ENCODE results near the gene EIF4ENIF1.
"Not testable (repeated sequence)": the region's sequence is repeated elsewhere in the genome, so short reads cannot be mapped to it uniquely, and the experiment has no call there.

The EIF4ENIF1 gene

DNA sequence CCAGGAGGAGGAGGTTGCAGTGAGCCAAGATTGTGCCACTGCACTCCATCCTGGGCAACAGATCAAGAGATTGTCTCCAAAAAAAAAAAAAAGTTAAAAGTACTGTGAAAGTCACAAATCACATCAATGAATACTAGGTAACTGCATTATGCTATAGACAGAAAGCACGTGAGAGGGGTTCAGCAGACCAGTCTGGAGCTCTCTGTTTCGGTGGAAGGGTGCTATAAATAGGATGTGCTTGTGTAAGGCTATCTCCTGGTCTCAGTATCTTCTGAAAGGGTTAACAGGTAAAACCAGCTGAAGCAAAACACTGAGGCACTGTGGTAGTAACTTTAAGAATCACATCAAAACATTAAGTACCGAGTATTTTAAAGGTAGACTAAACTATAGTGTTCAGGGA is 43.4 kb downstream of the EIF4ENIF1 start:
- in situ Hi-C loops (cut with MboI; ENCODE audit: low sequenced_read_pairs), result no loop called here
- Histone ChIP-seq H3K4me3 (no peak overlapping the region), H3K36me3 (replicated peaks) (peaks cover 46% of the 10 kb centered on the region), H3K27me3 (ENCODE audit: low read depth) (no peaks in the 10 kb centered on the region), H3K4me1 (no peaks in the 10 kb centered on the region), H3K9me3 (no peaks in the 10 kb centered on the region)
- no peak for DNase-seq (ENCODE audit: low spot score in 2 of 2)

DNA sequence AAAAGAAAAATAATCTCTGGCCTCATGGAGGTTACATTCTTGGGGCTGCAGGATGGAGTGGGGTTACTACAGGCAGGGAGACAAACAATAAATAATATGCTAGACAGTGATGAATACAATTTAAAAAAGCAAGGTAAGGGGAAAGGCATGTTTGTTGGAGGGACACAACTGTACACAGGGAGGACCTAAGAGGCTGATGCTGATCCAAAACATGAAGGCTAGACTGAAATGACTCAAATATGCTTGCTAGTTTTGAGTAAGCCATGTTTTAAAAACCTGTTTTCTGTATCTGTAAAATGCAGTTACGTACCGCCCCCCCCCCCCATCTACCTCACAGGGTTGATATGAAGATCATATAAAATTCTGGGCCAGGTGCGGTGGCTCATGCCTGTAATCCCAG is 44.0 kb downstream of the EIF4ENIF1 start:
- no peaks in the 10 kb centered on the region for H3K9me3 ChIP-seq
- no peak for DNase-seq (ENCODE audit: low spot score in 2 of 2)
- no peaks in the 10 kb centered on the region for H3K4me1 ChIP-seq
- in situ Hi-C loops (cut with MboI; ENCODE audit: low sequenced_read_pairs), result no loop called here
- H3K36me3 ChIP-seq (replicated peaks), result peaks cover 51% of the 10 kb centered on the region
- H3K4me3 ChIP-seq, result no peak overlapping the region
- H3K27me3 ChIP-seq (ENCODE audit: low read depth), result no peaks in the 10 kb centered on the region

DNA sequence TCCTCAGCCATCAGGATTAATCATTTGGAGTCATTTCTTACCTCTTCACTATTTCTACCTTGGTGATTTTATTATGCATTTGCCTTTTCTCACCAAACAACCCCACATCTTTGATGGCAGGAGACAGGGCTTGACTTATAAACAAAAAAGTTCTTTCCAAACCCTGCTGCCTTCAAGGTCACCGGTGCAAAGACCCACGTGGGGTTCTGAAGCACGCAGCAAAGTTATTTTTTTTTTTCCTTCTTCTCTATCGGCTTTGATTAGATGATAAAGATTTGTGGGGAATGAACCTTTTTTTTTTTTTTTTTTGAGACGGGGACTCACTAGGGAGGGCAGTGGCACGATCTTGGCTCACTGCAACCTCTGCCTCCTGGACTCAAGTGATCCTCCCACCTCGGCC is 46.1 kb downstream of the EIF4ENIF1 start:
- H3K9me3 ChIP-seq, result no peaks in the 10 kb centered on the region
- H3K36me3 ChIP-seq (replicated peaks), result peaks cover 72% of the 10 kb centered on the region
- H3K4me1 ChIP-seq, result no peaks in the 10 kb centered on the region
- in situ Hi-C loops (cut with MboI; ENCODE audit: low sequenced_read_pairs), result no loop called here
- no peak for DNase-seq (ENCODE audit: low spot score in 2 of 2)
- no peaks in the 10 kb centered on the region for H3K27me3 ChIP-seq (ENCODE audit: low read depth)
- no peak overlapping the region for H3K4me3 ChIP-seq

DNA sequence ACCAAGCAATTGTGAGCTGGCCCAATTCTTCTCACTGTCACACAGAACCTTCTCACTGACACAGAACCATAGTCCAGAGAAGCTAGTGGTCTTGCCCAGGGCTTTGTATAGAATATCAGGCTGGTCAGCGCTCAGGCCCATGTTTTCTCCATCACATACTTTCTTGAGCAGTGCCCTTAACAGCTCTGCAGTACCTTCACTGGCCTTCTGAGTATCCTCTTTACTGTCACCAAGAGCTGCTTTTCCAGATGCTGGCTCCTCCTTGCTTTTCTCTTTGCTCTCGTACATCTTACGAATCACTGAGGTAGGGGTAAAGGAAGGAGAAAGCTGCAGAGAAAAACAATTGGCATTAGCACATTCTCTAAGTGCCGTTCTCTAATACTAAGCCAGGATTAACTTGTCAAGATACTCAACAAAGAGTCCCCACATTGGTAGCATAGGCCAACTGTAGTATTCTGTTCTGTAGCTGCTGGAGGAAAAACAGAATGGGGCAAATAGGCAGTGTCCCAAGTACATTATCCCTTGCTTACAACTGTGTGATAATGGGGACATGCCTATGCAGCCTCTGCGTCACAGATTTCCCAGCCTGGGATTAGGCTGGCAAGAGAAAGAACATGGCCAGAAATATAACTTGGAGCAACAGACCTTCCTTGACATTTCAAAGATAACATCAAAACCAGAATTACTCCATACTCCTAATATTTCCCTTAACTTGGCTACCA is 46.7 kb downstream of the EIF4ENIF1 start:
- Histone ChIP-seq H3K27me3 (ENCODE audit: low read depth) (no peaks in the 10 kb centered on the region), H3K36me3 (replicated peaks) (peaks cover 75% of the 10 kb centered on the region), H3K4me1 (no peaks in the 10 kb centered on the region), H3K4me3 (no peak overlapping the region), H3K9me3 (no peaks in the 10 kb centered on the region)
- in situ Hi-C loops (cut with MboI; ENCODE audit: low sequenced_read_pairs), result no loop called here
- no peak for DNase-seq (ENCODE audit: low spot score in 2 of 2)

DNA sequence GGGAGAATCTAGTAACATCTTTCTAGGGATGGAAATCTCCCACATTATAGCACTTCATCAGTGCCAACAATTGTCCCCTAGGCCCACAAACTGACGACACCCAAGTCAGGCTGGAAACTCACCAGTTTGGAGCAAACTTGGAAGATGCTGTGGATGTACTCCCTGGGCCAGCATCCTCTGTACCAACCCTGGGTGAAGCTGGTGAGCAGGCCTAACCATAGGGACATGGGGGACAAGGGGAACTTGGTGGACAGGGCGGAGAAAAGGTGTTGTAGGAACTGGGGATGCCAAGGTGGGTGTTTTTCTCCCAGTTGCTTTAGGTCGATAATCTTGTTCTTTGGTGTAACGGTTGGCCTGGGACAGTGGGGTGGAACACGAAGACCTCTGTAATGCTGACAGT is 48.0 kb downstream of the EIF4ENIF1 start:
- Histone ChIP-seq H3K27me3 (ENCODE audit: low read depth) (no peaks in the 10 kb centered on the region), H3K4me3 (no peak overlapping the region), H3K4me1 (no peaks in the 10 kb centered on the region), H3K36me3 (replicated peaks) (peaks cover 75% of the 10 kb centered on the region), H3K9me3 (no peaks in the 10 kb centered on the region)
- in situ Hi-C loops (cut with MboI; ENCODE audit: low sequenced_read_pairs), result no loop called here
- no peak for DNase-seq (ENCODE audit: low spot score in 2 of 2)

DNA sequence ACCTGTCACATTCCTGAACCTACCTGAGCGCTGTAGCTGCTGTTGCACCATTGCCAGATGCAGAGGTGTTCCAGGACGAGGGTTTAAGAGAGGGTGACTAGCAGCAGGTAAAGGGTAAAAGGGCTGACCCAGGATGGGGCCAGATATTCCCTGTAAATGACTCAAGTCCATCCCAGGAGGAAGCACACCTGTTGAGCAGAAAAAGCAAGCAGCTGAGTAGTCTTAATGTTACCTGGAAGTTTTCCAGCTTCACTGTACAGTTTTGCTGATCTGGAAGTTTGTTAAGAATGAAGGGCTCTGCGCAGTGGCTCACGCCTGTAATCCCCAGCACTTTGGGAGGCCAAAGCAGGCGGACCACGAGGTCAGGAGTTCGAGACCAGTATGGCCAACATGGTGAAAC is 49.0 kb downstream of the EIF4ENIF1 start:
- no peaks in the 10 kb centered on the region for H3K4me1 ChIP-seq
- no peaks in the 10 kb centered on the region for H3K27me3 ChIP-seq (ENCODE audit: low read depth)
- peaks cover 82% of the 10 kb centered on the region for H3K36me3 ChIP-seq (replicated peaks)
- H3K4me3 ChIP-seq, result no peak overlapping the region
- no peak for DNase-seq (ENCODE audit: low spot score in 2 of 2)
- H3K9me3 ChIP-seq, result no peaks in the 10 kb centered on the region
- in situ Hi-C loops (cut with MboI; ENCODE audit: low sequenced_read_pairs), result no loop called here

DNA sequence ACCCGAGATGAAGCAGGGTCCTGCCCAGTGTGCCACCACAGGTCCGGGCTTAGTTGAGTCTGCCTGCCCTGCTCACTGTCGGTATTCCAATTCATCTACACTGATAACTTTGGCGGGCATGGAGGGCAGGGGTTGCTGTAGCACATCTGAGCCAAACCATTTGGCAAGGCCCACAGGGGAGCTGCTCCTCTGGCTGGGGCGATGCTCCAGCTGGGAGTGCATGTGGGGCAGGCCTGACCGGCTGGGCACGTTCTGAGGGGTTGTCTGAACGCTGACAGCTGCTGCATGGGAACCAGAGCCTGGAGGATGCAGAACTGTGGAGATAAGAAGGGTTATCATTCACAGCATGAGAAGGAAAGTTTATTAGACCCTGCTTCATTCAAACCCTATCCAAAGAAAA is 49.8 kb downstream of the EIF4ENIF1 start:
- H3K4me1 ChIP-seq, result no peaks in the 10 kb centered on the region
- no peak for DNase-seq (ENCODE audit: low spot score in 2 of 2)
- in situ Hi-C loops (cut with MboI; ENCODE audit: low sequenced_read_pairs), result no loop called here
- H3K9me3 ChIP-seq, result no peaks in the 10 kb centered on the region
- no peak overlapping the region for H3K4me3 ChIP-seq
- peaks cover 85% of the 10 kb centered on the region for H3K36me3 ChIP-seq (replicated peaks)
- H3K27me3 ChIP-seq (ENCODE audit: low read depth), result no peaks in the 10 kb centered on the region

DNA sequence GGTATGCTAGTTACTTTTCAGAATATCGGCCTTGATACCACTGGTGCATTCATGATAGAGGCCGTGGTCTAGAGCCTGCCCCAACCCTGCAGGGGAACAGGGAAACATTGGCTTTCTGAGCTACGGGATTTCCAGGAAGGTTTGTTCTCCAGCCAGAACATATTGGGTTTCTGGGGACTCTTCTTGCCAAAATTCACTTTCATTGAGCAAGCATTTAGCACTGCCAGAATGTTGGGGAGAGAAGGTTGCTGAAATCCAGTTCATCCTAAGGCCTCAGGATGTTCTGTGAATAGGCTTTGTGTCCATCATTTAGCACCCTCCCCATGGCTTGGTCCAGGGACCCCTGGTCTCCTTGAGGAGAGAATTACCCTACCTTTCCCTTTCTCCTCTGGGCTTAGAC is 53.5 kb downstream of the EIF4ENIF1 start:
- no peaks in the 10 kb centered on the region for H3K9me3 ChIP-seq
- H3K4me1 ChIP-seq, result no peaks in the 10 kb centered on the region
- H3K36me3 ChIP-seq (replicated peaks), result peaks cover 93% of the 10 kb centered on the region
- H3K27me3 ChIP-seq (ENCODE audit: low read depth), result no peaks in the 10 kb centered on the region
- no peak for DNase-seq (ENCODE audit: low spot score in 2 of 2)
- no peak overlapping the region for H3K4me3 ChIP-seq
- in situ Hi-C loops (cut with MboI; ENCODE audit: low sequenced_read_pairs), result no loop called here

DNA sequence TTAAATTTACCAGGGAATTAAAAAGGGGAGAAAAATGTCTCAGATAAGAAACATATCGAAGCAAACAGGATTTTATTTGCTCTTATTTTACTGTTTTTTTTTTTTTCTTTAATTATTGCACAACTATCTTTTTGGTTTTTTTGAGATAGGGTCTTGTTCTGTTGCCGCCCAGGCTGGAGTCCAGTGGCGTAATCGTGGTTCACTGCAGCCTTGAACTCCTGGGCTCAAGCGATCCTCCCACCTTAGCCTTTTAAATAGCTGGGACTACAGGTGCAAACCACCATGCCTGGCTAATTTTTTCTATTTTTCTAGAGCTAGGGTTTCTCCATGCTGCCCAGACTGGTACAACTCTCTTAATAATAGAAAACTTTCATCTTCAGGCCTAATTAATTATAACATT is 57.7 kb downstream of the EIF4ENIF1 start:
- DNase-seq (ENCODE audit: low spot score in 2 of 2), result no peak
- in situ Hi-C loops (cut with MboI; ENCODE audit: low sequenced_read_pairs), result no loop called here
- no peaks in the 10 kb centered on the region for H3K4me1 ChIP-seq
- no peak overlapping the region for H3K4me3 ChIP-seq
- H3K9me3 ChIP-seq, result no peaks in the 10 kb centered on the region
- H3K36me3 ChIP-seq (replicated peaks), result peaks cover 92% of the 10 kb centered on the region
- no peaks in the 10 kb centered on the region for H3K27me3 ChIP-seq (ENCODE audit: low read depth)

DNA sequence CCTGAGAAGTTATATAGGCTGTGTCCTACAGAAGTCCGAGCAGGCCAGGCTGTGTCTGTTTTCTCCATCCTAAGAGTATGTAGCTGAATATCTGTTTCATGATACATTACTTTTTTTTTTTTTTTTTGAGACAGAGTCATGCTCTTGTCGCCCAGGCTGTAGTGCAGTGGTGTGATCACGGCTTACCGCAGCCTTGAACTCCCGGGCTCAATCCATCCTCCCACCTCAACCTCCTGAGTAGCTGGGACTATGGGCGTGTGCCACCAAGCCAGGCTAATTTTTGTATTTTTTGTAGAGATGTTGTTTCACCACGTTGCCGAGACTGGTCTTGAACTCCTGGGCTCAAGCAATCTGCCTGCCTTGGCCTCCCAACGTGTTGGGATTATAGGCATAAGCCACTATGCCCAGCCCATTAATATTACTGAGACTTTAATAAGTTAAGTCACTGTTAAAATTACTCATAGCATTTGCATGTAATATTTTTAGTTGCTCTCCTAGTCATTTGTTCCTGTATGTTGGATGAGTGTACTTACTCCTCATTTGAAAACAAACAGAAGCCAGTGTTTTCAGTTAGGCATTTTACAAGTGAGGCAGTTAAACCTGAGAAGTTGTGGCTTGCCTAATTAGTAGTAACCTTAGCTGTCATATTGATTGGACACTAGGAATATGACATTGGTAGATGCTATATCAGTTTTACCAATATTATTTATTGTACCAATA is 64.2 kb downstream of the EIF4ENIF1 start:
- H3K36me3 ChIP-seq (replicated peaks), result peaks cover 81% of the 10 kb centered on the region
- H3K9me3 ChIP-seq, result no peaks in the 10 kb centered on the region
- in situ Hi-C loops (cut with MboI; ENCODE audit: low sequenced_read_pairs), result no loop called here
- H3K4me3 ChIP-seq, result no peak overlapping the region
- H3K4me1 ChIP-seq, result no peaks in the 10 kb centered on the region
- no peak for DNase-seq (ENCODE audit: low spot score in 2 of 2)
- H3K27me3 ChIP-seq (ENCODE audit: low read depth), result no peaks in the 10 kb centered on the region

DNA sequence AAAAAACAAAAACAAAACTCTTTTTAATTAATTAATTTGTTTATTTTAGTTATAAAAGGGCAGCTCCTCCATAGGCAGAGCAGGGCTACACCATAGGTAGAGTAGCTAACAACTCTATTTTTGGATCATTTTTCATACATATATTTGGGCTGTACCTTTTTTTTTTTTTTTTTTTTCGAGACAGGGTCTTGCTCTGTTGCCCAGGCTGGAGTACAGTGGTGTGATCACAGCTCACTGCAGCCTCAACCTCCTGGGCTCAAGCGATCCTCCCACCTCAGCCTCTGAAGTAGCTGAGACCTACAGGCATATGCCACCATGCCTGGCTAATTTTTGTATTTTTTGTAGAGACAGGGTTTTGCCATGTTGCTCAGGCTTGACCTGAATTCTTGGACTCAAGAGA is 87.3 kb downstream of the EIF4ENIF1 start:
- H3K4me3 ChIP-seq; DNase-seq (ENCODE audit: low spot score in 2 of 2); H3K9me3 ChIP-seq; H3K27me3 ChIP-seq (ENCODE audit: low read depth); in situ Hi-C loops (cut with MboI; ENCODE audit: low sequenced_read_pairs); H3K4me1 ChIP-seq: not testable (repeated sequence)
- peaks cover 61% of the 10 kb centered on the region for H3K36me3 ChIP-seq (replicated peaks)

DNA sequence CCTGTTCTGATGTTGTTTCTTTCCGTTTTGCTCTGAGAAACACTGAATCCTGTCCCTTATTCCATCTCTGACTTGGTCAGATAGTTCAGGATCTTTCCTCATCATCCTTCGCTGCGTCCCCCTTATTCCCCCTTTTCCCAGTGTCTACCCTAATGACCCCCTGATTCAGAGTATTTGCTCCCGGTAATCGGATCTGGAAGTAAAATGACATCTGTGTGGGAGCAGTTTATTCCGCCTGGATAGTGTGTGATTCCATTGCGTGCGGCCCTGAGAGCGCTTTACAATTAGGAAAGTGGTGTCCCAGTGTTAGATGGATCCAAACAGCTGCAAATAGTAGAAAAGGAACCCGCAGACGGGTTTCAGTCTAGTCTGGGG is 89.6 kb downstream of the EIF4ENIF1 start:
- DNase-seq (ENCODE audit: low spot score in 2 of 2), result peak in 1 of 2 experiments; percentile 14
- H3K36me3 ChIP-seq (replicated peaks), result peaks cover 39% of the 10 kb centered on the region
- peaks cover 8% of the 10 kb centered on the region for H3K4me1 ChIP-seq
- in situ Hi-C loops (cut with MboI; ENCODE audit: low sequenced_read_pairs), result no loop called here
- H3K27me3 ChIP-seq (ENCODE audit: low read depth), result no peaks in the 10 kb centered on the region
- H3K9me3 ChIP-seq, result no peaks in the 10 kb centered on the region
- peak overlapping the region; percentile 90 for H3K4me3 ChIP-seq

DNA sequence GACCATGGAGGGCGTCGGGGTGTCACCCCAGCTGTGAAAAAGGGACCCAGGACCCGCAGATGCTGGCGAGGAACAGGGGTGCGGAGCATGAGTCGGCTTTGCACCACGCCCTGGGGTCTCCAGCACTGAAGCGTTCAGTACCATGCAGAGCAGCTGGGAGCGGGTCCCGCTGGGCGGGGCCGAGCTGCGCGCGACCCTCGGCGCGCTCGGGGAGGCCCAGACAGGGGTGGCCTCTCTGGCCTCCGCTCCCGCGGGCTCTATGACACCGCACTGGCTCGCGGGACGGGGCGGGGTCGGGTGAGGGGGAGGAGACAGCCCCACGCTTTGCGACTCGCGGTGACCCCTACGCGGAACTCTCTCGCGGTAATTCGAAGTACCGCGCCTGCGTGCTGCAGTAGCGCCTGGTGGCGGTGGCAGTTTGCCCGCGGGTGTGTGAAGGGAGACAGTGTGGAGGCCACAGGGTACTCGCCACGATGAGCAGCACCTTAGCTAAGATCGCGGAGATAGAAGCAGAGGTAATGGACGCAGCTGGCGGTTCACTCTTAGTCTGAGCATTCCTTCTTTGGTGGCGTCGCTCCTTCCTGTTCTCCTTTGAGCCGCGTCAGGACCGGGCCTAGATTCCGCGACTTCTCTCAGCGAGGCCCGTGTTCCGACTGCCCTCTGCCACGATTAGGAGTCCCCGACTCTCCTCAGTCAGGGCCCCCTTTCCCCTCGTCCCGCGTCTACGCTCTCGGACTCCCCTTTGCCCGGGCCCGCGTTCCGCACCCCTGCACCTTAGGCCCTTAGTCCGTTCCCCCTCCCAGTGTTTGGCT is 90.2 kb downstream of the EIF4ENIF1 start, which contains the start of gene DRG1:
Gene DRG1 (plus strand): TSS at position 394 of the 812 bp plus-strand sequence. CDS start 80 bp downstream, at position 474.
- Histone ChIP-seq H3K9me3 (no peaks in the 10 kb centered on the region), H3K27me3 (ENCODE audit: low read depth) (no peaks in the 10 kb centered on the region), H3K4me3 (peak within 1 kb of the TSS; percentile 90), H3K36me3 (replicated peaks) (peaks cover 33% of the 10 kb centered on the region), H3K4me1 (peaks cover 8% of the 10 kb centered on the region)
- peak; percentile 94 to 99 for DNase-seq (ENCODE audit: low spot score in 2 of 2)
- in situ Hi-C loops (cut with MboI; ENCODE audit: low sequenced_read_pairs), result loop anchor here (5.0 to 25.0 kb wide), 2 partner anchors 52 to 112 kb away; partner anchors contain the start of genes PATZ1 and PIK3IP1

DNA sequence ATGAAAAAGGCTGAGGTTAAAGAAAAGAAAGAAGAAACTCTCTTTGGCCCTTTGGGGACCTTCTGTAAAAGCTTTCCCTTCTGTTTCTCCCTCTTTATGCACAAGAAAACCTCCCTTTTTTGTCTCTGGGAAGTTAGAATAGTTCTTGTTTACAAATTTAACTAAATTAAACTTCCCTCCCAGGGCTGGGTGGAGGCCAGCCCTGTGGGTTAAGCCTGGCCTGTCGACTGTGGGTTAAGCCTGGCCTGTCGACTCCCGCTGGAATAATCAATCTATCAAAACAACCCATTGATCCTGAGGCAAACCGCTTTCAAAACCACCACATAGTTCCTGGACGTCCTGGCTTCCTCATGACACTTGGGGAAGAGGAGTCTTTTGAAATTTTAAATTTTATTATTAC is 91.4 kb downstream of the EIF4ENIF1 start:
- H3K9me3 ChIP-seq, result no peaks in the 10 kb centered on the region
- H3K4me3 ChIP-seq, result no peak overlapping the region
- in situ Hi-C loops (cut with MboI; ENCODE audit: low sequenced_read_pairs), result loop anchor here (5.0 to 25.0 kb wide), 2 partner anchors 51 to 111 kb away; partner anchors contain the start of genes PATZ1 and PIK3IP1
- peaks cover 8% of the 10 kb centered on the region for H3K4me1 ChIP-seq
- H3K36me3 ChIP-seq (replicated peaks), result peaks cover 23% of the 10 kb centered on the region
- DNase-seq (ENCODE audit: low spot score in 2 of 2), result no peak
- H3K27me3 ChIP-seq (ENCODE audit: low read depth), result no peaks in the 10 kb centered on the region

Data from HAP-1 (cell line).